CD4-positive, alpha-beta T cell treated with Interleukin-17A for 1 hour (primary cell): ENCODE measurements around the gene MDGA2.
"Not testable (repeated sequence)": the region's sequence is repeated elsewhere in the genome, so short reads cannot be mapped to it uniquely, and the experiment has no call there.

Source experiments
- DNase-seq: peaks from one replicate; pipeline ENCODE4 v3.0.0-alpha.2; 2020

Gene MDGA2

DNA sequence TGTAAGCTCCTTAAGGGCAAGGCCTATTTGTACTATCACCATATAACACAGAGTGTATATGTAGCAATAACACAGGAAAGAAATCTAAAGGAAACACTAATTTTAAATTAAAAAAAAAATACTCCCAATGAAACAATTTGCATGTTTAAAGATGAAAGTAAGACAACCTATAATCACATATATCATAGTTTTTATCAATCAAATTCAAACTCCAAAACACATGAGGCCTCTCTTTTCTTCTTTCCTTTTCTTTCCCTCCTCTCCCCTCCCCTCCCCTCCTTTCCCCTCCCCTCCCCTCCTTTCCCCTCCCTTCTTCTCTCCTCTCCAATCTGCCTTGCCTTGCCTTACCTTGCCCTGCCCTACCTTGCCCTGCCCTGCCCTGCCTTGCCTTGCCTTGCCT lies 618.0 kb downstream of the MDGA2 start:
- no peak for DNase-seq

DNA sequence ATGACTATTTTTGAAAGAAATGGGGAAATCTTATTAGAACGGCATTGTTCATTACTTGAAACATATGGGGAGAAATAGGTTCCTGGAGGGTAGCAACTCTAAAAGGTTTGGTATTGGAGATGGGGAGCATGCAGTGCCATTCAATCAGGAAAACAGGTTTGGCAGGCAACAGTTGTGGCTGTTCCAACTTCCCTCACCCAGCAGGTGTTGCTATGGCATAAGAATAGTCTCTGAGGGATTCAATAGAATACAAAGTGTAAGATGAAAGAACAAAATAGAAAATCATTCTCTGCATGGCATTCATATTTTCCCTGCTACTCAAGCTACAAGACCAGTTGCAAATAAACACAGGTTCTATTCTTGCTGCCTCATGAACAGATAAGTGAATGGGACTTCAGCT lies 630.6 kb downstream of the MDGA2 start:
- no peak for DNase-seq

DNA sequence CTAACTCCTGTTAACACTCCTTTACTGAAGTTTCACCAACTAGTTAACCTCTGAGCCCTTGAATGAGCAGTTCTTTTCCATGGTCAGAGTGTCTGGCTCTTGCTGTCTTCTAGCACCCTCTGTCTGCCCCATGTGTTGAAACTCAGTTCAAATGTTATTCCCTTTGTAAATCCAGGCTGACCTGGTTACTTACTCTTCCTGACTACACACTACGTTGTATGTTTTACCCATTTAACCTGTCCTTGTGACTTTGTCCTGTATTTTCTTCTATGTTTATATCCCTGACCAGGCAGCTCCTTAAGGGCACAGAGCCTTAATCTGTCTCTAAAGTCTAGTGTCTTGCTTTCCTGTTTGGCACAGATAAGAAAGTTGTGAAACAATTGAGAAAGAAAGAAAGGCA lies 634.9 kb downstream of the MDGA2 start:
- no peak for DNase-seq

DNA sequence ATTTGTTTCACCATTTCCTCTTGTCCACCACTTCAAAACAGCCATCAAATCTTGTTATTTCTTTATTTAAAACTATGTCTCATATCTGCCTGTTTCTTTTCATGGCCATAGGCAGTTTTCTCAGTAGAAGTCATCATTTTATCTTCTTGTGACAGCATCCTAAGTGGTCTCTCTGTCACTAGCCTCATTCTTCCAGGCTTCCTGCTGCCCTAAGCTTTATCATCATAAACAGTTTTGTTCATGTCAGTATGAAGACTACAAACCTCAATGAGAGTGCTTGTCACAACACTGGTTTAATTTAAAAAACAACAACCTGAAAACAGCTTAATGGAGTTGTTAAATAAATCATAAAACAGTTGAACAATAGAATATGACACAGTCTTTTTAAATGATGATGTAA lies 636.1 kb downstream of the MDGA2 start:
- DNase-seq: no peak

DNA sequence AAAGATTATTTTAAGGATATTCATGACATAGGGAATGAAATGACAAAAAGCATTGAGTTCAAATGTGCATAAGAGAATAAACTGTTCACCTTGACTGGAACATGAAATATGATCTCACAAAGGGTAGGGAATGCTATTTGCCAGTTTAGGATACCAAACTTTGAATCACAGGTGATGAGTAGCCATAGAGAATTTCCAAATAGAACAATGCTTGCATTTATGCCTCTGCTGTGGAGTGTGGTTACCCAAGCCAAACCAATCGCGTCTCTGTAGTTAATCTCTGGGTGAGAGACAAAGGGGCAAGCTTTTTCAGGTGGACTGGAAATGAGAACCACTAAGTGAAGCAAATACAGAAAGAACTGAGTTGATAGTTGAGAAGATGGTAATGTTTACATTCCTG lies 652.7 kb downstream of the MDGA2 start:
- DNase-seq: no peak

DNA sequence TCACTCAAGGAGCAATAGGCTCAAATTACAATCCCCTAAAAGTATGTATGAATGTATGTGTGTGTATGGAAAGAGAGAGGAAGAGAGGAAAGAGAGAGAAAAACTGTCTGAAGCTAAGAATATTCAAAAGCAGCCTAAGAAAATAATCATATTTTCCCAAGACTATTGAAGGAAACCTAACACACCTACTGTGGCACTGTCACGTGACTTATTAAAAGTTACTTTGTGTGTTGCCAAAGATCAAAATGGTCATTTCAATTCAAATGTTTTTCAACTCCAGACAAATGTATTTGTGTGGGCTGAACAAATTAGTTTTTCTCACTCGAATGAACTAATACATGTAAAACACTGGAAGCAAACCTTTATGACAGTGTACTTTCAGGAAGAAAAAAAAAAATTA lies 654.9 kb downstream of the MDGA2 start:
- no peak for DNase-seq

DNA sequence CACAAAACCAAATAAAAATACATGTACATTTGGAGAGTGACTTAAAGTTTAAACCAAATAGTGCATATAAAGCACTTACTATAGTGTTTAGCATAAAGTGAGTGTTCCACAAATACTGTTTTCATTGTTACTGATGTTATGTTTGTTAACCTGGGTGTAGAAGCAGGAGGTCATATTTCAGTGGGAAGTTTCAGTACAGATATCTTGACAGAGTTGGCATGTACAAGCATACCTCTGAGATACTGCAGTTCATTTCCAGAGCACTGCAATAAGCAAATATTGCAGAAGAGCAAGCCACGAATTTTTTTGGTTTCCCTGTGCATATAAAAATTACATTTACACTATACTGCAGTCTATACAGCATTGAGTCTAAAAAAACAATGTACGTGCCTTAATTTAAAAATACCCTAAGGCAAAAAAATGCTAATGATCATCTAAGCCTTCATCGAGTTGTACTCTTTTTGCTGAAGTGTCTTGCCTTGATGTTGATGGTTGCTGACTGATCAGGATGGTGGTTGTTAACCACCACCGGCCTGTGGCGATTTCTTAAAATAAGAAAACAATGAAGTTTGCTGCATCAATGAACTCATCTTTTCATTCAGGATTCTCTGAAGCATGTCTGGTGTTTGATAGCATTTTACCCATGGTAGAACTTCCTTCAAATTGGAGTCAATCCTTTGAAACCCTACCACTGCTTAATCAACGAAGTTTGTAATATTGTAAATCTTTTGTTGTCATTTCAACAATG lies 662.7 kb downstream of the MDGA2 start:
- no peak for DNase-seq

DNA sequence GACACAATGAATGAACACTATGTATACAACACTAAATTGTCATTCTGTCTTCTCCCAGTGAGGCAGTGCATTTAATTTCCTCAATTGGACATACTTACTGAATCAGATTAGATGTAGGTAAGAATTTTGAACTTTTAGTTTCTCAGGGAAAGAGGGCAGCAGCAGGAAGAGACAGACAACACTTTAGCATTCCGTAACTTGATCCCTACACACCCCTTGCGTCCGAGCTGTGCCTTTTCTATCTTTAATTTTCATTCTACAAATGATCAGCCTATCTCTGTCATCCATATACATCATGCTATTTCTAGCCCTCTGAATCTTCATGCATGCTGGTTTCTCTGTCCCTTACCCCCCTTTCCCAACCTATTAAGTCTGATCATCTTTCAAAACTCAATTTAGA lies 665.8 kb downstream of the MDGA2 start:
- no peak for DNase-seq

DNA sequence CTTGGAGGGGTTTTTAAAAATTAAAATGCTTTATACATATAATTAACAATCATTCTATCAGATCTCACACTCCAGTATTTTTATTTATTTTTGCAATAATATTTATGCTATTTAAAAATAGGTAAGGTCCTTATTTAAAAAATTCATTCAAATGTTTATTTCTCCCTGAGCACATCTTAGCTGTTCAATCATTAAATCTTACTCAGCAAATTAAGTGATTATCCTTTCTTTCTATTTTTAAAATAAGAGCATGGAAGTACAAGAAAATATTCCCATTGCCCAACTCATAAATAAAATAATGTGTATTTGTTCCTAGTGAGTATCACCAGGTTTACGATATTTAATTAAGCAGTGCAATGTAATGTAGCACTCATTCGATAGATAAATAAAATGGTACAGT lies 666.7 kb downstream of the MDGA2 start:
- DNase-seq: no peak

DNA sequence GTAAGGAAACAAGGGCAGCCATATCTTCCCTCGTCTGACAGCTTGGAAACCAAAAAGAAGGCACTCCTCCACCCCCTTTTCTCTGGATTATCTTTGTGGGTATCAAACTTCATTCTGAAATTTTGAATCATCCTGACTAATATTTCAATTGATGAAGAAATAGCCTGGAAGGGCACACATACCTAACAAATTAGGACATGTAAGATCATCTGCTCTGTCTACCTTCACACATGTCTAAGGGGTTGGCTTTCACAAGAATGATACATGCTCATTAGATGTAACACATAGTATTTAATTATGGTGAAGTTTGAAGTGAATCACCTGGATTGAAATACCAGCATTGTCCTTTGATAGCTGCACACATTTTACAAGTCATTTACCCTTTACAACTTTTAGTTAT lies 675.7 kb downstream of the MDGA2 start:
- DNase-seq: no peak

DNA sequence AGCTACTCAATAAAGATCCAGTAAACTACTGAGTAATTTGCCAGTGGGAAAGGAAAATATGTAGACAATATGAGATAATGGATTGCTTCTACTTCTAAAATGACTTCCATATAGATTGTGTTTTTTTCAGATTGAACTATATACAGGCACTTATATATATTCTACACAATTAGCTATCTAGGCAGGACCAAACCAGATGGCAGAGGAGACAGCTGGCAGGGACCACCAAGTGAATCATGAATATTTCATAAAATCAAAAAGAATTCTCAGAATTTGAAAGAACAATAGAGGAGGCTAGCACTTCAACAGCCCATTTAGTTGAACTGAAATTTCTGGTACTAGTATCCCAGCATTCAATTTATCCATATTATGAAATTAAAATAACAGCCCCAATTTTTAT lies 685.8 kb downstream of the MDGA2 start:
- DNase-seq: no peak

DNA sequence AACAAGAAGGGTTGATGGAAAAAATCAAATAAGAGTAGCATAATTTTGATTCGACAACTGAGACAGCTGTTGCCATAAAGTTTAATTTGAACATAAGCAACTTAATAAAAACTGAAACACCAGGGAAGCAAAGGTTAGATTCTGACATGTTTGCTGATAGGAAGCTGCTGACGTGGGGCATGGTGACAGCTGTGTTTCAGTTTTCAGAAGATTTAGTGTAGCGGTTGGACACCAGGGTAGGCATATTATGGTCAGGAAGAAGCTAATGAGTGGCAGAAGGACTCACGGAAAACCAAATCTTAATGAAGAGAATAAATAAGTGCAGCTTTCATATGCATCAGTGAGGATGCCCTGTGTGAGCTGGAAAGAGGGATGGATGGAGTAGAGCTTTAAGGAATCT lies 687.1 kb downstream of the MDGA2 start:
- DNase-seq: no peak

DNA sequence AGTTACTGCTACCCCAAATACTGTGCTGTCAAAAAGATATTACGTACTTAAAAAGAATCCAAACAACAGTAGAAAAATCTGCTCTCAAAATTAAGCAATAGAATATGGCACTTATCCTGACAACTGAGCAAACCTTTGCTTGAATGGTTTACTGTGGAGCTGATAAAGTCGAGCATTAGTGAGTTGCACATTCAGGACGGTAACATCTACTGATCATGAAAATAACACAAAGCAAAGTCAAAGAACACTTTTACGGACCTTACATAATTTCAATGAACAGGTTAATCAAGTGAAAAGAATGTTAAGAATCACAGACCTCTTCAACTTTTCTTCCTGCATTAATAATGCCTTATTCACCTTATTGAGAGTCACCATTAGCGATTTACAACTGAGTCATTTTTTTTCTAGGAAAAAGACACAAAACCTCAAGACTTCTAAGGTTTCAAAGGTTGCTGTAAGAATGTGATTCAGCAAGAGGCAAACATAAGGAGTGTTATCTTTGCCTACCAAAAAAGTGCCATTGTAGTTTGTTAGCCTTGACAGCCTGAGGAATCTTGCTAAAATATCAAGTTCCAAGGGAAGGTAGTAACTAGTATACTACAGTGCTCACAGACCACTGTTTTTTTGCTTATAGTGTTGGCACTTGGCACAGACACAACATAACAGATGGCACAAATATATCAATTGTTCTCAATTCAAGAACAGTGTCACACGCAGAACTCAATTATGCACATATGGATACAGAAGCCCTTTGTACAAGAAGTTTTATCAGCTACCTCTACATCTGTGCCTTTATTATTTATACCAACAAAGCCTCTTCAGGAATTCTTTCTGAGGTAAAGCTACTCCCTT lies 689.6 kb downstream of the MDGA2 start:
- no peak for DNase-seq

DNA sequence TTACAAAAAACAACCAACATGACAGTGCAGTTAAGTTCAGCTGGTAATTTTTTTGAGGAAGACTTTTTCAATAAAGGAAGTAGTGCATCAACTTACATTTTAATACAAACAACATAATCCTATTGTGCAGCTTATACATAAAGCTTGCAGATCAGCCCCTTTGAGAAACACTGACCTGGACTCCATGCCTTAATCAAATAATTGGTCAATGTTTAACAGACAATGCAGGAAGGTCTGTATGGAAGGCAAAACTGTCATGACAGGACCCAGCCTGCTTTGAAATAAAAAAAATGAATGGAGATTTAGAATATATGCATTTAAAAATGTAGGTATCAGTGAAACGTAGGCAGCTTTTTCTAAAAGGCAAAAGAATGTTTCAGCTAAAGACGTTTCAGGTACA lies 702.1 kb downstream of the MDGA2 start:
- no peak for DNase-seq

DNA sequence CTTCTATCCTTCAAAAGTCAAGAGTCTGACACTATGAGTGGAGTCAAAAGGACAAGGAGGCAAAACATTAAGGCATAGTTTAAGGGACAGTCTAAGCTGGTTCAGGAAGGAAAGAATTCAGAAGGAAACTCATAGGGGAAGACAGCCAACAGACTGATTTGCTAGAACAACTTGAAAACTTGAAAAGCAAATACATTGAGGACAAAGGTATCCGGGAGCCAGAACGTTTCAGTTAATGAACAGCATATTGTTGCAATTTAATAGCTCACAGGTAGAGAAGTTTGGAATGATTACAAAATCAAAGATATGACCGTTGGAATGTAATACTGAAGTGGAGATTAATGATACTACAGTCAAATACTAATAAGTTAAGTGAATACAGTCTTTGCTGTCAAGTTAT lies 711.0 kb downstream of the MDGA2 start:
- no peak for DNase-seq

DNA sequence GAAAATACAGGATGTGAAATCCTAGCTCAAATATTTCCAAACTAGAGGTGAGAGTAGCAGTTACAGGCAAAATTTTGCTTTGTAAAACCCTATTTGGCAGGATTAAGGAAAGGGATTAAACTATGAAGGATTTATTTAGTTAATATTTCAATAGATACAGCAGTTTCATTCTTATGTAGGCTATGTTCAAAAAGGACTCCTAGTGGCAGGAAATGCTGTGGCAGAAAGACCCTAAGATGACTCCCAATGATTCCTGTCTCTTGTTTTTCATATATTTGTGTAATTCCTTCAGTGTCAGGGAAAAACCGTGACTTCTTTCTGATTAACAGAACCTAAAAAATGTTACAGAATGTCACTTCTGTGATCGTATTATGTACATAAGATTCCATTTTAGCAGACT lies 724.3 kb downstream of the MDGA2 start:
- DNase-seq: no peak

DNA sequence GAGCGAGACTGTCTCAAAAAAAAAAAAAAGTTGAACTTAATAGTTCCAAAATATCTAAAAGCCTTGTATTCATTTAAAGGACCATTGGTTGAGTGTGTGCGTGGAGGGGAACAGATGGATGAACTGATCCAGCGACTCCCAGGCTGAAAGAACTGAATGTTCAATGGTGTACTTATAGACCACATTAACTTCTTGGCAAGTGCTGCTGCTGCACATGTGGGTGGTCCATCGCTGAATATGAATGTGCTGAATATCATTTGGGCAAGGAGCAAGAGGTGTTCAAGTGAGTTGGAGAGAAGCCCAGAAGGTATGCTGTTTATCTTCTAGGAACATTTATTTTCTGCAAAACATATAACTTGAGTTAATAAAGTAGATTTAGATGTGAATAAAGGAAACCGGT lies 734.8 kb downstream of the MDGA2 start:
- no peak for DNase-seq

DNA sequence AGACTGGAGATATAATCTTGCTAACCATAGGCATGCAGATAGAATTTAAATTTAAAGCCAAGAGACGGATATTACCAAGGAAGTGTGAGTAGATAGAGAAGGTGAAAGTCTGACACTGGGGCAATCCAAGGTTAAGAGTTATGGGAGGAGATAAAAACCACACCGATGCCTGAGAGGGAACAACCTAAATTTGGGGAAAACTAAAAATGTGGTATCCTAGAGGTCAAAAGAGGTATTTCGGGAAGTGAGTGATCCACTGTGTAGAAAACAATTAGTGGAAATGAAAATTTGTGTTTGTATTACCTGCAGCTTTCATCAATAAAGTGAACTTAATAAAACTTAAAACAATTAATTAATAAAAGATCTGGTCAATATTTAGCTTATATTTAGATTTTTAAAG lies 754.9 kb downstream of the MDGA2 start:
- no peak for DNase-seq

DNA sequence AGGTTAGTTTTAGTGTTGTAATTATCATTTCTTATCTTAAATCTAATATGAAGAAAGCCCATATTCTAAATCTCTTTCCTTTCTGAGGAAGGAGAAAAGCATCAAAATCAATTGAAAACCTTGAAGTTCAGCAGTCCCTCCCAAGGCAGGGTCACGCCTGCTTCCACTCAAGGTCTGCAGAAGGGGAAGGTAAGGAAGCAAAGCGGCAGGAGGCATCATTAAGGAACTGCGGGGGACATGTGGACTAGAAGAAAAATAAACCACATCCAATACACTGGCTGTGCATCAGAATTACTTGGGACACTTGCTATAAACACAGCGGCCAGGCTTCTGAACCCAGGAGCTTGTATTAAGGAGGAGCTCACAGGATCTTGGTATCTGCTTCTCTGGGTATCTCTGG lies 759.9 kb downstream of the MDGA2 start:
- DNase-seq: not testable (repeated sequence)

DNA sequence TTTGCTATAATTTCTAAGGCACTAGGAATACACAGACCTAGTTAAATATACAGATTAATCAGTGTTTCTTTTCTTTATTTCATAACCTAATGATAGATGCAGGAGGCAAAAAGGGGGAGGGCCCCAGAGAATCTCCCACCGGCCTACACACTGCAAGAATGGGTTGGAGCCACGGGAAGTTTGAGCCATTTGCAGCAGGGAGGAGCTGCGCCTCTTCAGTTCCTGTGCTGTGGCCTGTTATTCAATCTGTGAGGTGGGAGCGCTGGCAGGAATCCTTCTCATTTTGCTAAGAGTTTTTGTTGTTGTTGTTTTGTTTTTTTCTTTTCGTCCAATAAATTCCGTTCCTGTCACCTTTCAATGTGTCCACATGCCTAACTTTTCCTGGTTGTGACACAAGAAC lies 772.6 kb downstream of the MDGA2 start:
- no peak for DNase-seq

DNA sequence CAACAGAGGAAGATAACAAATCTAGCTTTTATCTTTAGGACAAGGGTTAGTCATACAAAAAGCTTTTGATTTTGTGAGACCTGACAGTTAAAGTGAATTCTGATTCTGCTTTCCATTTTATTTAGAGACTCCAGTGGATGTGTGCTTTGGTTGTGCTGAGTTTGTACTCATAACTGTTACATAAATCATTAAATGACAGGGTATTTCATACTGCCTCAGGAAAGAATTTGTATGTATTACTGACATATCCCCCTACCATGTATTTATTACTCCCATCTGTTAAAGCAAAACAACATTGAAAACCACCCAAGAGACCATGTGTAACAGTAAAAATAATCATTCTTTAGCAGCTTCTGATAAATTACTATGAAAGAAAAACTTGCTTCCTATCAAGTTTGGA lies 780.9 kb downstream of the MDGA2 start:
- no peak for DNase-seq

DNA sequence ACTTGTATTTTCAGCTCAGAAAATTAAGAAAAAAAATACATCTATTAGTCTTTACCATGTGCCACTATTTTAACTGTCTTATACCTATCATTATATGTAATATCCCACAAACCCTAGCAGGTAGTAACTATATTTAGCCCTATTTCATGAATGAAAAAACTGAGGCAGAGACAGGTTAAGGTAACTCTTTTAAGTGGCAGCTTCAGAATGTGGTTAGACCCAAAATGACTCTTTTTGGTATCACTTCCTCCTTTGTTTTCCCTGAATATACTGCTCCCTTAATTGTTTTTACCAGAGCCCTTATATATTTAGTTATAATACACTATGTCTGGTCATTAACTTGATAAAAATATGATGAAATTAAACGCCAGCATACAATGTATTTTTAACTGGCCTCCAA lies 788.3 kb downstream of the MDGA2 start:
- DNase-seq: no peak

DNA sequence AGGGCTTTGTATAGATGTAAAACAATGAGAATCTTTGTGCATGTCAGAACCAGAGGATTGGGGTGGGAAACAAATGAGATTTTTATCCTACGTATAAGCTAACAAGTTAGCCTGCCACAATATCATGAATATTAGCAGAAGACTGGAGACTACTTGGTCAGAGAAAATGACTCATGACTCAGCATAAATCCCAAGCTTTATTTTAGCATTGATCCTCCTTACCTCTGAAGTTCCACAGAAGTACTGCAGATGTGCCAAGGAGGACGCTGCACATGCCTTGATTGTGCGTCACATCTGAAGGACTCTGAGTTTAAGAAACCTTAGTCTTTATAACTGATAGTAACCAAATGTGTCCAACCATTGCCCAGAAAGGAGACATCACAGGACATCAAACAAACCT lies 789.8 kb downstream of the MDGA2 start:
- DNase-seq: no peak

DNA sequence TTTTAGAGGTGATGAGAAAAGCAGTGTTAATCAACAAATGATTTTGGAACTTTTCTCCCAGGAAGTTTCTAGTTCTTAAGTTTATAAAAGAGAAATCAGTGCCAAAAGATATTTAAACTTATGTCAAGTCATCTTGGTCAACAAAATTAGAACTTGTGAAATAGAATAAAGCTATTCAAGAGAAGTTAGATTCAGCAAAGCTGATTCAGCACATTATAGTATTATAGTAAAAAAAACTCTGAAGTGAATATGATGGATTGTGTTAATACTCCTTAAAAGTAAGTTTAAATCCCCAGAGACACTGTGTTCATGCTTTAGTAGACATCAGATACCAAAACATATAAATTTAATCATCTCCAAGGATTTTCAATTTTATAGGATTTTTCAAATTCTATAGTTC lies 813.7 kb downstream of the MDGA2 start:
- DNase-seq: no peak
